ENCODE results near the gene OSBPL8.
"Not testable (repeated sequence)": the region's sequence is repeated elsewhere in the genome, so short reads cannot be mapped to it uniquely, and the experiment has no call there.

Gene OSBPL8

GRCh38 chr12:76387614-76388013 is 172.0 kb downstream of the OSBPL8 start:
- H3K4me3 ChIP-seq (replicated peaks; ENCODE audit: low read depth, low read length): no peak overlapping the region
- DNase-seq (ENCODE audit: extremely low read depth, low read depth): no peak
- TF ChIP-seq CTCF (IDR thresholded peaks at IDR 0.05; ENCODE audit: low read depth, low read length, missing control alignments): no peak

GRCh38 chr12:76384560-76384959 is 175.0 kb downstream of the OSBPL8 start:
- TF ChIP-seq CTCF (IDR thresholded peaks at IDR 0.05; ENCODE audit: low read depth, low read length, missing control alignments): no peak
- DNase-seq (ENCODE audit: extremely low read depth, low read depth): no peak

GRCh38 chr12:76383988-76384387 is 175.6 kb downstream of the OSBPL8 start:
- TF ChIP-seq CTCF (IDR thresholded peaks at IDR 0.05; ENCODE audit: low read depth, low read length, missing control alignments): no peak
- no peak overlapping the region for H3K4me3 ChIP-seq (replicated peaks; ENCODE audit: low read depth, low read length)
- no peak for DNase-seq (ENCODE audit: extremely low read depth, low read depth)

More at GRCh38 chr12:76384560-76384959, 175.0 kb downstream of the OSBPL8 start:
- H3K4me3 ChIP-seq (replicated peaks; ENCODE audit: low read depth, low read length): no peak overlapping the region

GRCh38 chr12:76379261-76379660 is 180.3 kb downstream of the OSBPL8 start:
- no peak for DNase-seq (ENCODE audit: extremely low read depth, low read depth)
- no peak for TF ChIP-seq CTCF (IDR thresholded peaks at IDR 0.05; ENCODE audit: low read depth, low read length, missing control alignments)
- H3K4me3 ChIP-seq (replicated peaks; ENCODE audit: low read depth, low read length): no peak overlapping the region

- H3K4me3 ChIP-seq (replicated peaks; ENCODE audit: low read depth, low read length); DNase-seq (ENCODE audit: extremely low read depth, low read depth): not testable (repeated sequence)
Measured at GRCh38 chr12:76376876-76377275, 182.7 kb downstream of the OSBPL8 start.

- H3K4me3 ChIP-seq (replicated peaks; ENCODE audit: low read depth, low read length): no peak overlapping the region
- TF ChIP-seq CTCF (IDR thresholded peaks at IDR 0.05; ENCODE audit: low read depth, low read length, missing control alignments): no peak
- no peak for DNase-seq (ENCODE audit: extremely low read depth, low read depth)
Measured at GRCh38 chr12:76375939-76376338, 183.6 kb downstream of the OSBPL8 start.

- TF ChIP-seq CTCF (IDR thresholded peaks at IDR 0.05; ENCODE audit: low read depth, low read length, missing control alignments): no peak
- no peak overlapping the region for H3K4me3 ChIP-seq (replicated peaks; ENCODE audit: low read depth, low read length)
- DNase-seq (ENCODE audit: extremely low read depth, low read depth): no peak
Measured at GRCh38 chr12:76375470-76375869, 184.1 kb downstream of the OSBPL8 start.
